Measurements from ENCODE around the gene TALDO1.

The TALDO1 gene

GRCh38 chr11:802018-802617, 54.9 kb downstream of the TALDO1 start:
- DNase-seq = no peak

- no peak for DNase-seq
Measured at GRCh38 chr11:802693-803466, 55.6 kb downstream of the TALDO1 start.

GRCh38 chr11:803467-803742, 56.1 kb downstream of the TALDO1 start:
- no peak for DNase-seq

- no peak for DNase-seq
Measured at GRCh38 chr11:803770-804598, 56.7 kb downstream of the TALDO1 start.

GRCh38 chr11:804599-804964, 57.3 kb downstream of the TALDO1 start:
- no peak for DNase-seq

GRCh38 chr11:808427-809286, 61.4 kb downstream of the TALDO1 start:
- DNase-seq = peak in 1 of 2 experiments; percentile 60

- peak; percentile 98 for DNase-seq
Measured at GRCh38 chr11:809287-810039, 62.2 kb downstream of the TALDO1 start, which contains the start of gene RPLP2. TSS of gene RPLP2 (plus strand) at chr11:809967. CDS start at chr11:810235, 268 bp downstream.

- DNase-seq = no peak
Measured at GRCh38 chr11:810040-810567, 62.8 kb downstream of the TALDO1 start.

GRCh38 chr11:811446-812245, 64.4 kb downstream of the TALDO1 start:
- no peak for DNase-seq

GRCh38 chr11:812390-812789, 65.1 kb downstream of the TALDO1 start:
- DNase-seq = no peak

GRCh38 chr11:813072-813455, 65.8 kb downstream of the TALDO1 start:
- no peak for DNase-seq

GRCh38 chr11:813456-814096, 66.3 kb downstream of the TALDO1 start:
- DNase-seq = no peak

All from activated CD4-positive, alpha-beta T cell treated with anti-CD3 and anti-CD28 coated beads, Interleukin-2, amount 50 U/mL, for 48 hours (primary cell).